Measurements from ENCODE around the gene MYH14.

- TF ChIP-seq FOXO4 (CRISPR knock-in tag; IDR thresholded peaks at IDR 0.05) (no peak), ZNF280B (CRISPR knock-in tag; IDR thresholded peaks at IDR 0.05) (no peak), CTCF (IDR thresholded peaks at IDR 0.05 in 2 of 3, conservative IDR thresholded peaks at IDR 0.05 in 1 of 3; ENCODE audit: insufficient read depth in 2 of 3, low read depth in 1 of 3, low read length in 3 of 3) (no peak), TEAD2 (tag; IDR thresholded peaks at IDR 0.05) (no peak), GABPA (tag; conservative IDR thresholded peaks at IDR 0.05; ENCODE audit: low read depth) (no peak), EP300 (IDR thresholded peaks at IDR 0.05; ENCODE audit: low read length) (no peak), ELF4 (CRISPR knock-in tag; IDR thresholded peaks at IDR 0.05) (no peak), POLR2A (conservative IDR thresholded peaks at IDR 0.05) (no peak), RFX1 (IDR thresholded peaks at IDR 0.05) (no peak), HMG20B (CRISPR knock-in tag; IDR thresholded peaks at IDR 0.05) (no peak), BCLAF1 (IDR thresholded peaks at IDR 0.05; ENCODE audit: borderline replicate concordance in 1 of 2, control insufficient read depth in 1 of 2, low read depth in 2 of 2, low read length in 1 of 2) (no peak), REST (IDR thresholded peaks at IDR 0.05; ENCODE audit: borderline replicate concordance) (peak; percentile 75), REST (CRISPR knock-in tag; IDR thresholded peaks at IDR 0.05; ENCODE audit: low read depth) (no peak), ETV6 (IDR thresholded peaks at IDR 0.05; ENCODE audit: borderline replicate concordance in 1 of 2, low read depth in 2 of 2, low read length in 1 of 2) (no peak), ETV6 (CRISPR knock-in tag; IDR thresholded peaks at IDR 0.05; ENCODE audit: borderline replicate concordance) (no peak)
These were observed 10.8 kb upstream of the MYH14 start for GRCh38 chr19:50192463-50193211.

All from K562 (cell line).